H9 (cell line): ENCODE results near the gene NRXN3. TPM values are rescaled to one million over a fixed set of nuclear protein-coding genes. Genes with fewer than 3 reads are reported as not detected.

Source experiments
- DNase-seq: peaks from one replicate; pipeline ENCODE4 v3.0.0-alpha.2; 2017
- H2AFZ ChIP-seq: one replicate; pipeline ENCODE4 v1.6.1; 2013; ENCODE audit warnings: mild to moderate bottlenecking, low read length, control low read depth, moderate library complexity
- H2AK5ac ChIP-seq: 2 replicates; pipeline ENCODE4 v1.6.1; 2013; ENCODE audit warnings: low read length, control low read depth, mixed read lengths; ENCODE audit not compliant: insufficient read length
- H2BK120ac ChIP-seq: one replicate; pipeline ENCODE4 v1.6.1; 2013; ENCODE audit warnings: low read depth, mild to moderate bottlenecking, low read length, control low read depth, inconsistent platforms; ENCODE audit not compliant: poor library complexity, severe bottlenecking
- H2BK12ac ChIP-seq: 2 replicates; pipeline ENCODE4 v1.6.1; 2013; ENCODE audit warnings: low read length, control low read depth, mixed read lengths, low read depth; ENCODE audit not compliant: insufficient read length
- H2BK15ac ChIP-seq: 2 replicates; pipeline ENCODE4 v1.6.1; 2013; ENCODE audit warnings: low read depth, low read length, control low read depth
- H2BK20ac ChIP-seq: one replicate; pipeline ENCODE4 v1.6.1; 2013; ENCODE audit warnings: low read depth, mild to moderate bottlenecking, low read length, control low read depth, inconsistent platforms; ENCODE audit not compliant: poor library complexity, severe bottlenecking
- H2BK5ac ChIP-seq: 2 replicates; pipeline ENCODE4 v1.6.1; 2013; ENCODE audit warnings: low read length, control low read depth, mixed read lengths; ENCODE audit not compliant: insufficient read length
- H3K14ac ChIP-seq: 2 replicates; pipeline ENCODE4 v1.6.1; 2013; ENCODE audit warnings: low read length, control low read depth; ENCODE audit not compliant: insufficient read depth
- H3K18ac ChIP-seq: 2 replicates; pipeline ENCODE4 v1.6.1; 2013; ENCODE audit warnings: low read depth, mild to moderate bottlenecking, mixed read lengths, low read length, control low read depth; ENCODE audit not compliant: insufficient read length
- H3K23ac ChIP-seq: 2 replicates; pipeline ENCODE4 v1.6.1; 2013; ENCODE audit warnings: low read length, control low read depth, mixed read lengths, low read depth; ENCODE audit not compliant: insufficient read length
- H3K23me2 ChIP-seq: 2 replicates; pipeline ENCODE4 v1.6.1; 2013; ENCODE audit warnings: low read depth, mild to moderate bottlenecking, mixed read lengths, low read length, control low read depth; ENCODE audit not compliant: insufficient read length, poor library complexity, severe bottlenecking
- H3K27ac ChIP-seq: 2 replicates; pipeline ENCODE4 v1.5.1; 2013; ENCODE audit warnings: low read length, control low read depth, mixed read lengths, low read depth; ENCODE audit not compliant: insufficient read length
- H3K27me3 ChIP-seq: 2 replicates; pipeline ENCODE4 v1.6.1; 2013; ENCODE audit warnings: low read length, control low read depth, inconsistent platforms; ENCODE audit not compliant: insufficient read depth
- H3K4ac ChIP-seq: 2 replicates; pipeline ENCODE4 v1.6.1; 2013; ENCODE audit warnings: low read depth, mild to moderate bottlenecking, control low read depth, inconsistent platforms, low read length, moderate library complexity
- H3K4me1 ChIP-seq: 2 replicates; pipeline ENCODE4 v1.6.1; 2013; ENCODE audit warnings: low read length, control low read depth, inconsistent platforms; ENCODE audit not compliant: insufficient read depth
- H3K4me2 ChIP-seq: 2 replicates; pipeline ENCODE4 v1.6.1; 2013; ENCODE audit warnings: low read length, control low read depth, mixed read lengths; ENCODE audit not compliant: insufficient read length, insufficient read depth
- H3K56ac ChIP-seq: 2 replicates; pipeline ENCODE4 v1.6.1; 2013; ENCODE audit warnings: low read depth, mild to moderate bottlenecking, mixed read lengths, low read length, control low read depth; ENCODE audit not compliant: insufficient read length
- H3K79me1 ChIP-seq: 2 replicates; pipeline ENCODE4 v1.6.1; 2013; ENCODE audit warnings: low read depth, mild to moderate bottlenecking, moderate library complexity, low read length, control low read depth, inconsistent platforms; ENCODE audit not compliant: insufficient read depth, poor library complexity, severe bottlenecking
- H3K79me2 ChIP-seq: 2 replicates; pipeline ENCODE4 v1.6.1; 2013; ENCODE audit warnings: low read length, control low read depth, inconsistent platforms; ENCODE audit not compliant: insufficient read depth
- H3K9ac ChIP-seq: 2 replicates; pipeline ENCODE4 v1.6.1; 2013; ENCODE audit warnings: low read length, control low read depth, mixed read lengths; ENCODE audit not compliant: insufficient read length; ENCODE audit errors: extremely low read depth
- H3K9me3 ChIP-seq: one replicate; pipeline ENCODE4 v1.6.1; 2013; ENCODE audit warnings: low read depth, low read length, inconsistent platforms; ENCODE audit not compliant: control insufficient read depth
- H3T11ph ChIP-seq: one replicate; pipeline ENCODE4 v1.6.1; 2013; ENCODE audit warnings: mild to moderate bottlenecking, low read length, control low read depth, inconsistent platforms
- H4K20me1 ChIP-seq: one replicate; pipeline ENCODE4 v1.6.1; 2013; ENCODE audit not compliant: control insufficient read depth, insufficient read length, insufficient read depth
- H4K5ac ChIP-seq: 2 replicates; pipeline ENCODE4 v1.6.1; 2013; ENCODE audit warnings: low read depth, mild to moderate bottlenecking, mixed read lengths, low read length, control low read depth; ENCODE audit not compliant: insufficient read length
- H4K8ac ChIP-seq: replicated peaks from 2 replicates; pipeline ENCODE4 v1.6.1; 2013; ENCODE audit warnings: low read length, control low read depth, mixed read lengths, low read depth; ENCODE audit not compliant: insufficient read length
- H4K91ac ChIP-seq: 2 replicates; pipeline ENCODE4 v1.6.1; 2013; ENCODE audit warnings: low read depth, mild to moderate bottlenecking, moderate library complexity, mixed read lengths, low read length, control low read depth; ENCODE audit not compliant: insufficient read length
- H3K27ac Mint-ChIP-seq, 3 experiments: 2 replicates in 2 of 3; 3 replicates in 1 of 3; pipeline ENCODE4 v1.8.0; 2020 to 2021; ENCODE audit warnings: mixed read lengths in 3 of 3, mild to moderate bottlenecking in 1 of 3, moderate library complexity in 1 of 3
- H3K27me3 Mint-ChIP-seq: 2 replicates; pipeline ENCODE4 v1.8.0; 2021; ENCODE audit warnings: low read depth, mild to moderate bottlenecking, moderate library complexity, mixed read lengths
- H3K36me3 Mint-ChIP-seq, 3 experiments: 2 replicates in 2 of 3; 3 replicates in 1 of 3; pipeline ENCODE4 v1.8.0; 2020 to 2021; ENCODE audit warnings: low read depth in 3 of 3, mixed read lengths in 3 of 3; ENCODE audit not compliant: insufficient read depth in 1 of 3
- H3K4me1 Mint-ChIP-seq, 2 experiments: 2 replicates each; pipeline ENCODE4 v1.8.0; 2020; ENCODE audit warnings: mixed read lengths in 2 of 2
- H3K4me3 Mint-ChIP-seq, 2 experiments: 2 replicates in 1 of 2; 3 replicates in 1 of 2; pipeline ENCODE4 v1.8.0; 2020 to 2021; ENCODE audit warnings: mild to moderate bottlenecking in 2 of 2, mixed read lengths in 2 of 2, moderate library complexity in 1 of 2
- H3K9me3 Mint-ChIP-seq, 2 experiments: 2 replicates in 1 of 2; 3 replicates in 1 of 2; pipeline ENCODE4 v1.8.0; 2020; ENCODE audit warnings: mild to moderate bottlenecking in 2 of 2, mixed read lengths in 2 of 2, moderate library complexity in 1 of 2
- WGBS: extraction: QIAGEN DNeasy Blood & Tissue Kit; methylation state at CpG from one replicate; pipeline ENCODE4 v1.1.7; 2013; ENCODE audit warnings: missing lambda C conversion rate, low lambda C conversion rate, mixed read lengths; ENCODE audit not compliant: insufficient read length; ENCODE audit errors: extremely low coverage; 5-methylcytosine and 5-hydroxymethylcytosine counted together
- total RNA-seq: library from RNA; stranded (reverse); gene quantifications from 2 replicates; pipeline ENCODE4 v1.2.1, GENCODE V29; 2021
- TF ChIP-seq, protein P1 (sequence below): fragments of 200-600 bp; sonication (generic); conservative IDR thresholded peaks from 3 replicates; pipeline ENCODE4 v1.8.0; 2021; ENCODE audit warnings: antibody characterized with exemption, mild to moderate bottlenecking

The NRXN3 gene
- total RNA-seq, 1 experiment from 2014 or later = 1.8 TPM

DNA sequence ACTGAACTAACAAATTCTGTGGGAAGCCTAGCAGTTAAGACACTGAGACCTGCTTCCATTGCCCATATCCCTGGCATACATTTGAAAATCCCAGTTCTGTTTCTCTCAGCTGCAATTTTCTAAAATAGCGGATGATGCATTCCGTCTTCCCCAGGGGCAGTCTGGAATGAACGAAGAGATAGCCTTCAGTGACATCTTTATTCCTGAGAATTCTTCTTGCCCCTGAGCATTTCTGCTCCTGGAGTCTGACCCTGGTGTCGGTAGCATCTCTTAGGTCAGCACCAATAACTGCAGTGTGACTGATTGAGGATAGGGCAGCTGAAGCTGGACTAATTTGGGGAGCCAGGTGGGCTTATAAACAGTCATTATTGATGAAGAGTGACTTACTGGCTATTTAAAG lies 1488.6 kb downstream of the NRXN3 start:
- Histone ChIP-seq H4K5ac (no peak overlapping the region), H2BK12ac (no peak overlapping the region), H2BK20ac (no peak overlapping the region), H4K8ac (no peak overlapping the region), H3K56ac (no peak overlapping the region), H3K14ac (no peak overlapping the region), H3K79me2 (no peaks in the 10 kb centered on the region), H3K9ac (no peak overlapping the region), H2AFZ (no peak overlapping the region), H3K4me1 (no peaks in the 10 kb centered on the region), H2AK5ac (no peak overlapping the region), H2BK15ac (no peak overlapping the region), H2BK5ac (no peak overlapping the region), H3K4me2 (no peak overlapping the region), H3K27me3 (no peaks in the 10 kb centered on the region), H3T11ph (no peak overlapping the region), H3K18ac (no peak overlapping the region), H3K4ac (no peak overlapping the region), H3K23me2 (no peaks in the 10 kb centered on the region), H3K9me3 (no peaks in the 10 kb centered on the region), H4K20me1 (no peaks in the 10 kb centered on the region), H3K23ac (no peak overlapping the region), H3K27ac (no peak overlapping the region), H4K91ac (no peak overlapping the region), H2BK120ac (no peak overlapping the region), H3K79me1 (no peaks in the 10 kb centered on the region)
- H3K9me3 Mint-ChIP-seq = no peaks in the 10 kb centered on the region
- no peak overlapping the region; a peak in 1 of 7 replicates for H3K27ac Mint-ChIP-seq
- no CpG with 5 or more reads among the region's 4 CpGs for WGBS
- H3K4me1 Mint-ChIP-seq = peaks cover 0 to 3% of the 10 kb centered on the region in 2 experiments; a peak in 1 of 4 replicates
- no peak for DNase-seq
- TF ChIP-seq, protein P1, sequence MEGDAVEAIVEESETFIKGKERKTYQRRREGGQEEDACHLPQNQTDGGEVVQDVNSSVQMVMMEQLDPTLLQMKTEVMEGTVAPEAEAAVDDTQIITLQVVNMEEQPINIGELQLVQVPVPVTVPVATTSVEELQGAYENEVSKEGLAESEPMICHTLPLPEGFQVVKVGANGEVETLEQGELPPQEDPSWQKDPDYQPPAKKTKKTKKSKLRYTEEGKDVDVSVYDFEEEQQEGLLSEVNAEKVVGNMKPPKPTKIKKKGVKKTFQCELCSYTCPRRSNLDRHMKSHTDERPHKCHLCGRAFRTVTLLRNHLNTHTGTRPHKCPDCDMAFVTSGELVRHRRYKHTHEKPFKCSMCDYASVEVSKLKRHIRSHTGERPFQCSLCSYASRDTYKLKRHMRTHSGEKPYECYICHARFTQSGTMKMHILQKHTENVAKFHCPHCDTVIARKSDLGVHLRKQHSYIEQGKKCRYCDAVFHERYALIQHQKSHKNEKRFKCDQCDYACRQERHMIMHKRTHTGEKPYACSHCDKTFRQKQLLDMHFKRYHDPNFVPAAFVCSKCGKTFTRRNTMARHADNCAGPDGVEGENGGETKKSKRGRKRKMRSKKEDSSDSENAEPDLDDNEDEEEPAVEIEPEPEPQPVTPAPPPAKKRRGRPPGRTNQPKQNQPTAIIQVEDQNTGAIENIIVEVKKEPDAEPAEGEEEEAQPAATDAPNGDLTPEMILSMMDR = no peak
- no peaks in the 10 kb centered on the region for H3K36me3 Mint-ChIP-seq
- no peak overlapping the region for H3K4me3 Mint-ChIP-seq
- no peaks in the 10 kb centered on the region; the same call in 1 of the 2 replicates for H3K27me3 Mint-ChIP-seq
